Measurements from ENCODE around the gene KLHL17.
A peak's percentile ranks its signal among the peaks of the same experiment; 100 is the strongest.

KLHL17 gene

GRCh38 chr1:960363-961131, at the start of gene KLHL17:
TSS of gene KLHL17 (plus strand) at chr1:960584. CDS start at chr1:960694, 110 bp downstream.
- DNase-seq: peak; percentile 26

GRCh38 chr1:910881-911721, 49.3 kb upstream of the KLHL17 start:
- no peak for DNase-seq

GRCh38 chr1:911875-912739, 48.3 kb upstream of the KLHL17 start:
- DNase-seq: no peak

- no peak for DNase-seq
These were observed 47.6 kb upstream of the KLHL17 start for GRCh38 chr1:912740-913301.

- DNase-seq: no peak
These were observed 46.8 kb upstream of the KLHL17 start for GRCh38 chr1:913491-914130.

- DNase-seq: no peak
These were observed 46.1 kb upstream of the KLHL17 start for GRCh38 chr1:914131-914890.

- no peak for DNase-seq
These were observed 45.5 kb upstream of the KLHL17 start for GRCh38 chr1:914891-915280.

- no peak for DNase-seq
These were observed 44.9 kb upstream of the KLHL17 start for GRCh38 chr1:915295-916172.

GRCh38 chr1:916173-917075, 44.0 kb upstream of the KLHL17 start:
- DNase-seq: no peak

- DNase-seq: no peak
These were observed 43.3 kb upstream of the KLHL17 start for GRCh38 chr1:917076-917459.

- no peak for DNase-seq
These were observed 42.8 kb upstream of the KLHL17 start for GRCh38 chr1:917466-918091.

- no peak for DNase-seq
These were observed 42.0 kb upstream of the KLHL17 start for GRCh38 chr1:918353-918752.

GRCh38 chr1:918843-919242, 41.5 kb upstream of the KLHL17 start:
- DNase-seq: no peak

- no peak for DNase-seq
These were observed 41.0 kb upstream of the KLHL17 start for GRCh38 chr1:919271-919872.

GRCh38 chr1:920010-920409, 40.4 kb upstream of the KLHL17 start:
- DNase-seq: no peak

GRCh38 chr1:920521-920920, 39.9 kb upstream of the KLHL17 start:
- DNase-seq: no peak

GRCh38 chr1:921011-921837, 39.2 kb upstream of the KLHL17 start:
- DNase-seq: peak; percentile 49

Data from NCI-H774 (cell line).